Measurements from ENCODE around the gene SCAMP1. TPM values are rescaled to one million over a fixed set of nuclear protein-coding genes. Genes with fewer than 3 reads are reported as not detected.
A peak's percentile ranks its signal among the peaks of the same experiment; 100 is the strongest.

The SCAMP1 gene
- total RNA-seq, 1 experiment from 2014 or later = 72.5 TPM

DNA sequence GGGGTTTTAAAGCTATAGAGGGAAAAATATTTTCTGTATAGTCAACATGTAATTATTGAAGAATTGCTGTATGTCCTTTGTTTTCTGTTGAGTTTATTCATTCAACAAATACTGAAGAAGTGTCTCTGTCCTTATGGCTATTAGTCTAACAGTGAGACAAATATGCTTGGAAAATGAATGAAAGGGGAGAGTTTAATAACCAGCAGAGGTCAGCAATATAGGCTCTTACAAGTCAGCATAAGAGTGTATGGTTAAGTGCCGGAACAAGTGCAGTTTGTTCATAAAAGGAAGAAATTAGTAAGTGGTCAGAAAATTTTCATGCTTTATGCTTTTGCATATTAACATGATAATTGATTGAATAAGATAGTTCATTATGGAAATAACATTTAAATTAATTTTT lies 3.6 kb downstream of the SCAMP1 start:
- Histone ChIP-seq H3K9me3 (ENCODE audit: low read length) (no peaks in the 10 kb centered on the region), H3K79me2 (ENCODE audit: low read length) (peaks cover 85% of the 10 kb centered on the region), H3K9ac (ENCODE audit: low read length) (no peak overlapping the region), H3K27ac (ENCODE audit: low read length) (0 out of 2 replicates have a peak overlapping the region, but pooled peaks have one; percentile 6), H4K20me1 (ENCODE audit: insufficient read depth, low read depth, low read length) (no peaks in the 10 kb centered on the region; the same call in 1 of the 2 replicates), H3K4me2 (ENCODE audit: low read depth, low read length, poor library complexity, severe bottlenecking) (peak overlapping the region; percentile 27), H2AFZ (ENCODE audit: low read length) (no peak overlapping the region), H3K36me3 (ENCODE audit: insufficient read depth, low read length) (no peaks in the 10 kb centered on the region), H3K9me2 (replicated peaks; ENCODE audit: insufficient read depth, low read length) (no peaks in the 10 kb centered on the region), H3K4me3 (ENCODE audit: low read length) (no peak overlapping the region), H3K4me1 (ENCODE audit: low read length) (peaks cover 48% of the 10 kb centered on the region), H3K27me3 (ENCODE audit: low read length) (no peaks in the 10 kb centered on the region)
- DNase-seq = no peak

DNA sequence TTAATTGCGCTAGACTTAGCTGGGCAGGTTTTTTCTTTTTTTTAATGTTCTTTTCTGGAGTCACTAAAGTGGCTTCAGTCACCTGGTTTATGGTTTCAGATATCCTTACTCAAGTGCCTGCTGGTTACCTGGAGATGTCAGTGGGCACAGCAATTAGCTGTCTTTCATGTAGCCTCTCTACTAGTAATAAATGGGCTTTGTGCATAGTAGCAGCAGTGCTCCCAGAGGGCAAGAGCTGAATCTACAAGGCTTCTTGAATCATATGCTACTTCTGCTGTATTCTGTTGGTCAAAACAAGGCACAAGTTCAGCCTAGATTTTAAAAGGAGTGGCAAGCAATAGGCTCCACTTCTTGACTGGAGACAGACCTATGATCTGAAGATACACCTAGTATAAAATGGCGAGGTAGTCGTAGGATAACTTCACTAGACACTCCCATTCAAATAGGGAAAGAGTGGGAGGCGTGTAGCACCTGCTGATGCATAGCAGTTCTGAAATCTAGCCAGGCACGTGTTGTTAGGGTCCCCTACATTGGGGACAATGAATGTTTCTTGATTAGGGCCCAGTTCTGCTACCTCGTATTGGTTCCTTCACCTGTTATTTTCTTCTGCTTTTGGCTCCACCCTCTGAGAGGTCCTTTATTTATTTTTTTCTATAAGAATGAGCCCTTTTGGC lies 7.0 kb downstream of the SCAMP1 start:
- H3K27me3 ChIP-seq (ENCODE audit: low read length) = no peaks in the 10 kb centered on the region
- no peak overlapping the region for H3K4me3 ChIP-seq (ENCODE audit: low read length)
- H2AFZ ChIP-seq (ENCODE audit: low read length) = no peak overlapping the region
- peaks cover 63% of the 10 kb centered on the region for H3K4me1 ChIP-seq (ENCODE audit: low read length)
- DNase-seq = peak; percentile 63
- H3K79me2 ChIP-seq (ENCODE audit: low read length) = peaks cover 100% of the 10 kb centered on the region
- H3K36me3 ChIP-seq (ENCODE audit: insufficient read depth, low read length) = no peaks in the 10 kb centered on the region
- H3K9ac ChIP-seq (ENCODE audit: low read length) = no peak overlapping the region
- no peaks in the 10 kb centered on the region for H3K9me3 ChIP-seq (ENCODE audit: low read length)
- H4K20me1 ChIP-seq (ENCODE audit: insufficient read depth, low read depth, low read length) = no peaks in the 10 kb centered on the region; the same call in 1 of the 2 replicates
- no peak overlapping the region for H3K27ac ChIP-seq (ENCODE audit: low read length)
- H3K9me2 ChIP-seq (replicated peaks; ENCODE audit: insufficient read depth, low read length) = no peaks in the 10 kb centered on the region
- H3K4me2 ChIP-seq (ENCODE audit: low read depth, low read length, poor library complexity, severe bottlenecking) = peak overlapping the region; percentile 19

DNA sequence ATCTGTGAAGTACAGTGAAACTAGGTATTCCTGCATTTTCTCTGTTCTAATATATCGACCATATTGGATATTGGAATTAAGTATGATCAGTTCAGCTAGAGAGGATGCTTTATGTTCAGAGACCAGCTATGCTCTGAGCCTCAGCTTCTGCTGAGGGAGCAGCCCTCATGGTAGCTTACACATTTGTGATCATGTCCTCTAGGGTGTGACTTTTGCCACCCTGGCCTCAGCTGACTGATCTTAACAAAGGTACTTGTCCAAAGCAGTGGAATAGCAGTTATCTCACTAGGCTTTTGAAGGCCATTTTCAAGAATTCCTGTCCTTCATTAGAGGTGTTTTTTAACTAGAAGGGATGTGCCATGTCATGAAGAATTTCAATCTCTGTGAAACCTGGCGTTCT lies 9.3 kb downstream of the SCAMP1 start:
- Histone ChIP-seq H3K4me2 (ENCODE audit: low read depth, low read length, poor library complexity, severe bottlenecking) (no peak overlapping the region), H2AFZ (ENCODE audit: low read length) (no peak overlapping the region), H3K27ac (ENCODE audit: low read length) (no peak overlapping the region), H4K20me1 (ENCODE audit: insufficient read depth, low read depth, low read length) (no peaks in the 10 kb centered on the region), H3K9me3 (ENCODE audit: low read length) (no peaks in the 10 kb centered on the region), H3K4me3 (ENCODE audit: low read length) (no peak overlapping the region), H3K27me3 (ENCODE audit: low read length) (no peaks in the 10 kb centered on the region), H3K36me3 (ENCODE audit: insufficient read depth, low read length) (0 out of 2 replicates have a peak, but pooled peaks cover 3% of the 10 kb centered on the region), H3K79me2 (ENCODE audit: low read length) (peaks cover 100% of the 10 kb centered on the region), H3K9me2 (replicated peaks; ENCODE audit: insufficient read depth, low read length) (no peaks in the 10 kb centered on the region), H3K4me1 (ENCODE audit: low read length) (peaks cover 66% of the 10 kb centered on the region), H3K9ac (ENCODE audit: low read length) (no peak overlapping the region)
- peak; percentile 39 for DNase-seq

DNA sequence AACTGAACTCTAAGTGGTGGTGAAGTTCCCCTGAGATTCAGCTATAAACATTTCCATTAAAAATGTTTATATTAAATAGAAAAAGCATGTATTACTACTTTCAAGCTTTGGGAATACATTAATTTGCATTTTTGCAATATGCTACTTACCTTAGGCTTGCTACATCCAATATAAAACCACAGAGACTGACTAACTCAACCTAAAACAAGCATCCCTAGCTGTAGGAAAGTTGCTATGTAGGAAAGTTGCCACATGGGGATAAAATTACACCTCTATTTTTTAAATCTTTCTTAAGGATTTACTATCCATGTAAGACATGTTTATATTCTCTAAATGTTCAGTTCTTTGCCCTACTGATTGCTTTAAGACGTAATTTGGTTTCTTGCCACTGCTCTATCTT lies 12.8 kb downstream of the SCAMP1 start:
- H3K9ac ChIP-seq (ENCODE audit: low read length) = no peak overlapping the region
- H3K4me3 ChIP-seq (ENCODE audit: low read length) = no peak overlapping the region
- no peaks in the 10 kb centered on the region for H3K9me3 ChIP-seq (ENCODE audit: low read length)
- no peaks in the 10 kb centered on the region for H3K27me3 ChIP-seq (ENCODE audit: low read length)
- DNase-seq = no peak
- H3K27ac ChIP-seq (ENCODE audit: low read length) = no peak overlapping the region
- H3K4me1 ChIP-seq (ENCODE audit: low read length) = peaks cover 51% of the 10 kb centered on the region
- H3K9me2 ChIP-seq (replicated peaks; ENCODE audit: insufficient read depth, low read length) = no peaks in the 10 kb centered on the region
- H2AFZ ChIP-seq (ENCODE audit: low read length) = no peak overlapping the region
- 0 out of 2 replicates have a peak, but pooled peaks cover 3% of the 10 kb centered on the region for H3K36me3 ChIP-seq (ENCODE audit: insufficient read depth, low read length)
- peaks cover 100% of the 10 kb centered on the region for H3K79me2 ChIP-seq (ENCODE audit: low read length)
- no peaks in the 10 kb centered on the region for H4K20me1 ChIP-seq (ENCODE audit: insufficient read depth, low read depth, low read length)
- H3K4me2 ChIP-seq (ENCODE audit: low read depth, low read length, poor library complexity, severe bottlenecking) = no peak overlapping the region

DNA sequence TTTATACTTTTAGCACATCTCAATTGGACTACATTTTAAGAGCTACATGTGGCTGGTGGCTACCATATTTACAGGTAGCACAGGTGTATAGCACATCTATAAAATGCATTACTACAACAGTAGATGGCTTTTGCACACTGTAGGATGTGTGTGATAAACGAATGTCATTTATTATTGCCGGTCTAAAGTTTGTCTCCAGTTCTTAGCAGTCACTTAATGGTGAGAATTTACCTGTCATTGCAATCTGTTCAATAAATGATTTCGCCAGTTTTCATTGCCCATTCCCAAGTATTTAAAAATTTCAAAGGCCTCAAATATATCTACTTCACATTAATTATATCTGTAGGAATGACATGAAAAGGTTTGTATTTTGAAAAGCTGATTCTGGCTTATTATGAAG lies 15.9 kb downstream of the SCAMP1 start:
- H3K27me3 ChIP-seq (ENCODE audit: low read length) = no peaks in the 10 kb centered on the region
- H3K36me3 ChIP-seq (ENCODE audit: insufficient read depth, low read length) = peaks cover 3% of the 10 kb centered on the region; the same call in 1 of the 2 replicates
- H3K4me3 ChIP-seq (ENCODE audit: low read length) = no peak overlapping the region
- peaks cover 100% of the 10 kb centered on the region for H3K79me2 ChIP-seq (ENCODE audit: low read length)
- no peak overlapping the region for H2AFZ ChIP-seq (ENCODE audit: low read length)
- H3K9ac ChIP-seq (ENCODE audit: low read length) = no peak overlapping the region
- H3K27ac ChIP-seq (ENCODE audit: low read length) = no peak overlapping the region
- H3K4me1 ChIP-seq (ENCODE audit: low read length) = peaks cover 24% of the 10 kb centered on the region
- no peak for DNase-seq
- H3K9me3 ChIP-seq (ENCODE audit: low read length) = no peaks in the 10 kb centered on the region
- H3K4me2 ChIP-seq (ENCODE audit: low read depth, low read length, poor library complexity, severe bottlenecking) = no peak overlapping the region
- H3K9me2 ChIP-seq (replicated peaks; ENCODE audit: insufficient read depth, low read length) = no peaks in the 10 kb centered on the region
- H4K20me1 ChIP-seq (ENCODE audit: insufficient read depth, low read depth, low read length) = no peaks in the 10 kb centered on the region

DNA sequence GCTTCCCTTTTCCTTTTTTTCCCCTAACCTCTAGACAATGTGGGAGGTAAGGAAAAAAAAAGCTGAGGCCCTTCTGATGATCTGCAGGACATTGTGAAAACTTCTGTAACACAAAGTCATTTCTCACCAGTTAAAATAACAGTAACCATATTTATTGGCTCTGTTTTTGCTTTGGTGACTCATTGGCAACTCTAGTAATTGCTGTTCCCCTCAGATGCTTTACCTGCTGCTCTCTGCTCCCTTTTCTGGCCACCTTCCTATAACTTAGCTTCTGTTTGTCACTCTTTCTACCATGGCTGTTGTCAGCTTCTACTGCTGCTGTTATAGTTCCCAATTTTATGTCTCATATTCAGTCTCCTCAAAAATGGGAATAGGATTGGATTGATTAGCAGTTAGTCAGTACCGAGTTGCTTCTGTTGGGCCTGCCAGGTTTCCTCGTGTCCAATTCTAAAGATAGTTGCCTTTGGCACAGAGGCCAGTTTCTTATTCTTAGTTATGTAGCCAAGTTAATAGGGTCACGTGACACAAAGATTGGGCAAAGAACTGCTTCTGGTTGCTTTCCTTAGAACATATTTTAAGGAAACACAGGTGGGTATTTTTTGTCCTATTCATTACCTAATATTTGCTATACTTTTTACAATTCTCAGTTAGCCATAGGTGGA lies 16.8 kb downstream of the SCAMP1 start:
- Histone ChIP-seq H3K9me3 (ENCODE audit: low read length) (no peaks in the 10 kb centered on the region), H4K20me1 (ENCODE audit: insufficient read depth, low read depth, low read length) (no peaks in the 10 kb centered on the region), H3K9ac (ENCODE audit: low read length) (no peak overlapping the region), H3K9me2 (replicated peaks; ENCODE audit: insufficient read depth, low read length) (no peaks in the 10 kb centered on the region), H3K79me2 (ENCODE audit: low read length) (peaks cover 100% of the 10 kb centered on the region), H2AFZ (ENCODE audit: low read length) (no peak overlapping the region), H3K27me3 (ENCODE audit: low read length) (no peaks in the 10 kb centered on the region), H3K4me2 (ENCODE audit: low read depth, low read length, poor library complexity, severe bottlenecking) (no peak overlapping the region), H3K4me1 (ENCODE audit: low read length) (peaks cover 15% of the 10 kb centered on the region), H3K36me3 (ENCODE audit: insufficient read depth, low read length) (peaks cover 3% of the 10 kb centered on the region; the same call in 1 of the 2 replicates), H3K27ac (ENCODE audit: low read length) (no peak overlapping the region), H3K4me3 (ENCODE audit: low read length) (no peak overlapping the region)
- DNase-seq = no peak

DNA sequence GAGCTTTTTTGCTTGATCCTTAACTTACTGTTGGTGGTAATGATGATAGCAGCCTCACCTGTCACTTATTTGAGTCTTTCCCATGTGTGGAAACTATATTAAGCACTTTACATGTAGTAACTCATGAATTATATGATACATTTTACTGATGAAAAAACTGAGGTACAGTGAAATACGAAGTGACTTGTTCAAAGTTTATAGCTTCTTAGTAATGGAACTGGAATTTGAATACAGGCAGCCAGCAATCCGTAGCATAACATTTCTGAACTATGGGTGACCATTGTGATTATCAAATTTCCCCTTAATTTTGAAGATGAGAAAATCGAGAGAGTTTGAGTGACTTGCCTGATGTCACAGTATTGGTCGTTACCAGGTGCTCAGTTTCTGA lies 17.3 kb downstream of the SCAMP1 start:
- no peaks in the 10 kb centered on the region for H4K20me1 ChIP-seq (ENCODE audit: insufficient read depth, low read depth, low read length)
- no peak overlapping the region for H2AFZ ChIP-seq (ENCODE audit: low read length)
- no peak overlapping the region for H3K4me2 ChIP-seq (ENCODE audit: low read depth, low read length, poor library complexity, severe bottlenecking)
- no peak overlapping the region for H3K9ac ChIP-seq (ENCODE audit: low read length)
- peaks cover 3% of the 10 kb centered on the region; the same call in 1 of the 2 replicates for H3K36me3 ChIP-seq (ENCODE audit: insufficient read depth, low read length)
- peaks cover 10% of the 10 kb centered on the region for H3K4me1 ChIP-seq (ENCODE audit: low read length)
- no peak overlapping the region for H3K27ac ChIP-seq (ENCODE audit: low read length)
- no peak for DNase-seq
- no peaks in the 10 kb centered on the region for H3K27me3 ChIP-seq (ENCODE audit: low read length)
- H3K4me3 ChIP-seq (ENCODE audit: low read length) = no peak overlapping the region
- H3K79me2 ChIP-seq (ENCODE audit: low read length) = peaks cover 100% of the 10 kb centered on the region
- H3K9me2 ChIP-seq (replicated peaks; ENCODE audit: insufficient read depth, low read length) = no peaks in the 10 kb centered on the region
- no peaks in the 10 kb centered on the region for H3K9me3 ChIP-seq (ENCODE audit: low read length)

DNA sequence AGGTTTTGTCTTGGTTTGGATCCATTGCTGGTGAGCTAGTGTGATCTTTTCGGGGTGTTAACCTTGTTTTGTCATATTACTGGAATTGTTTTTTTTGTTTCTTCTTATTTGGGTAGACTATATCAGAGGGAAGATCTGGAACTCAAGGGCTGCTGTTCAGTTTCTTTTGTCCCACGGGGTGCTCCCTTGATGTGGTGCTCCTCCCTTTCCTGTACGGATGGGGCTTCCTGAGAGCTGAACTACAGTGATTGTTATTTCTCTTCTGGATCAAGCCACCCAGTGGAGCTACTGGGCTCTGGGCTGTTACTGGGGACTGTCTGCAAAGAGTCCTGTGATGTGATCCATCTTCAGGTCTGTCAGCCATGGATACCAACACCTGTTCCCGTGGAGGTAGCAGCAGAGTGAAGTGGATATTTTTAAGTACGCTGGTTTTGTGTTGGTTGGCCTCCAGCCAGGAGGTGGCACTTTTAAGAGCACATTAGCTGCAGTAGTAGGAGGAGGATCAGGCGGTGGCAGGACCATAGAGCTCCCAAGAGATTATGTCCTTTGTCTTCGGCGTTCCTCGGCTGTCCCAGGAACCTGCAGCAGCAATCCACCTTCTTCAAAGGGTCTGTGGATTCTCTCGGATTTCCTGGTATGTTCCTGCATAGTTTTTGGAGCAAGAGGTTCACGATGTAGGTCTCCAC lies 27.2 kb downstream of the SCAMP1 start:
- H3K9ac ChIP-seq (ENCODE audit: low read length) = no peak overlapping the region
- H3K4me2 ChIP-seq (ENCODE audit: low read depth, low read length, poor library complexity, severe bottlenecking) = no peak overlapping the region
- H3K27ac ChIP-seq (ENCODE audit: low read length) = no peak overlapping the region
- H3K79me2 ChIP-seq (ENCODE audit: low read length) = peaks cover 83% of the 10 kb centered on the region
- no peak overlapping the region for H3K4me3 ChIP-seq (ENCODE audit: low read length)
- H3K27me3 ChIP-seq (ENCODE audit: low read length) = no peaks in the 10 kb centered on the region
- no peaks in the 10 kb centered on the region for H3K4me1 ChIP-seq (ENCODE audit: low read length)
- DNase-seq = no peak
- H3K36me3 ChIP-seq (ENCODE audit: insufficient read depth, low read length) = peaks cover 23% of the 10 kb centered on the region
- H4K20me1 ChIP-seq (ENCODE audit: insufficient read depth, low read depth, low read length) = no peaks in the 10 kb centered on the region
- H3K9me3 ChIP-seq (ENCODE audit: low read length) = no peaks in the 10 kb centered on the region; the same call in 1 of the 2 replicates
- no peaks in the 10 kb centered on the region for H3K9me2 ChIP-seq (replicated peaks; ENCODE audit: insufficient read depth, low read length)
- no peak overlapping the region for H2AFZ ChIP-seq (ENCODE audit: low read length)
